ENCODE data around the gene CCNF. TPM values are rescaled to one million over a fixed set of nuclear protein-coding genes. Genes with fewer than 3 reads are reported as not detected.

The CCNF gene
- polyA plus RNA-seq, 1 donor from 2014 or later: 5.2 TPM

- Histone ChIP-seq H3K27me3 (ENCODE audit: insufficient read depth, low read depth, low read length) (no peaks in the 10 kb centered on the region), H3K79me2 (replicated peaks; ENCODE audit: insufficient read depth, low read length) (no peaks in the 10 kb centered on the region), H3K9me3 (ENCODE audit: low read length) (no peaks in the 10 kb centered on the region), H3K4me2 (ENCODE audit: low read length) (no peak overlapping the region), H3K27ac (ENCODE audit: low read length) (no peak overlapping the region), H3K36me3 (ENCODE audit: insufficient read depth, low read length) (no peaks in the 10 kb centered on the region), H3K9ac (ENCODE audit: low read length) (no peak overlapping the region), H3K9me2 (ENCODE audit: insufficient read depth, low read length) (no peaks in the 10 kb centered on the region), H3F3A (ENCODE audit: insufficient read depth, low read length, poor library complexity, severe bottlenecking) (no peaks in the 10 kb centered on the region), H4K20me1 (ENCODE audit: insufficient read depth) (no peaks in the 10 kb centered on the region), H2AFZ (ENCODE audit: low read depth, low read length) (no peak overlapping the region), H3K4me3 (ENCODE audit: low read length) (no peak overlapping the region)
- TF ChIP-seq EP300 (conservative IDR thresholded peaks at IDR 0.05; ENCODE audit: poor library complexity, severe bottlenecking): no peak
- TF ChIP-seq MXI1 (conservative IDR thresholded peaks at IDR 0.05; ENCODE audit: poor library complexity, severe bottlenecking): no peak
- TF ChIP-seq SMC3 (conservative IDR thresholded peaks at IDR 0.05; ENCODE audit: poor library complexity): no peak
- TF ChIP-seq RAD21 (conservative IDR thresholded peaks at IDR 0.05): no peak
- TF ChIP-seq, protein P1, sequence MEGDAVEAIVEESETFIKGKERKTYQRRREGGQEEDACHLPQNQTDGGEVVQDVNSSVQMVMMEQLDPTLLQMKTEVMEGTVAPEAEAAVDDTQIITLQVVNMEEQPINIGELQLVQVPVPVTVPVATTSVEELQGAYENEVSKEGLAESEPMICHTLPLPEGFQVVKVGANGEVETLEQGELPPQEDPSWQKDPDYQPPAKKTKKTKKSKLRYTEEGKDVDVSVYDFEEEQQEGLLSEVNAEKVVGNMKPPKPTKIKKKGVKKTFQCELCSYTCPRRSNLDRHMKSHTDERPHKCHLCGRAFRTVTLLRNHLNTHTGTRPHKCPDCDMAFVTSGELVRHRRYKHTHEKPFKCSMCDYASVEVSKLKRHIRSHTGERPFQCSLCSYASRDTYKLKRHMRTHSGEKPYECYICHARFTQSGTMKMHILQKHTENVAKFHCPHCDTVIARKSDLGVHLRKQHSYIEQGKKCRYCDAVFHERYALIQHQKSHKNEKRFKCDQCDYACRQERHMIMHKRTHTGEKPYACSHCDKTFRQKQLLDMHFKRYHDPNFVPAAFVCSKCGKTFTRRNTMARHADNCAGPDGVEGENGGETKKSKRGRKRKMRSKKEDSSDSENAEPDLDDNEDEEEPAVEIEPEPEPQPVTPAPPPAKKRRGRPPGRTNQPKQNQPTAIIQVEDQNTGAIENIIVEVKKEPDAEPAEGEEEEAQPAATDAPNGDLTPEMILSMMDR (IDR thresholded peaks at IDR 0.05; ENCODE audit: poor library complexity, severe bottlenecking): no peak
- no peak for TF ChIP-seq TAF1 (IDR thresholded peaks at IDR 0.05; ENCODE audit: low read depth)
- no peak for TF ChIP-seq EZH2 (IDR thresholded peaks at IDR 0.05; ENCODE audit: borderline replicate concordance, insufficient read depth, low read length, poor library complexity, severe bottlenecking)
- no peak for TF ChIP-seq POLR2AphosphoS5 (IDR thresholded peaks at IDR 0.05)
- TF ChIP-seq, protein P2, sequence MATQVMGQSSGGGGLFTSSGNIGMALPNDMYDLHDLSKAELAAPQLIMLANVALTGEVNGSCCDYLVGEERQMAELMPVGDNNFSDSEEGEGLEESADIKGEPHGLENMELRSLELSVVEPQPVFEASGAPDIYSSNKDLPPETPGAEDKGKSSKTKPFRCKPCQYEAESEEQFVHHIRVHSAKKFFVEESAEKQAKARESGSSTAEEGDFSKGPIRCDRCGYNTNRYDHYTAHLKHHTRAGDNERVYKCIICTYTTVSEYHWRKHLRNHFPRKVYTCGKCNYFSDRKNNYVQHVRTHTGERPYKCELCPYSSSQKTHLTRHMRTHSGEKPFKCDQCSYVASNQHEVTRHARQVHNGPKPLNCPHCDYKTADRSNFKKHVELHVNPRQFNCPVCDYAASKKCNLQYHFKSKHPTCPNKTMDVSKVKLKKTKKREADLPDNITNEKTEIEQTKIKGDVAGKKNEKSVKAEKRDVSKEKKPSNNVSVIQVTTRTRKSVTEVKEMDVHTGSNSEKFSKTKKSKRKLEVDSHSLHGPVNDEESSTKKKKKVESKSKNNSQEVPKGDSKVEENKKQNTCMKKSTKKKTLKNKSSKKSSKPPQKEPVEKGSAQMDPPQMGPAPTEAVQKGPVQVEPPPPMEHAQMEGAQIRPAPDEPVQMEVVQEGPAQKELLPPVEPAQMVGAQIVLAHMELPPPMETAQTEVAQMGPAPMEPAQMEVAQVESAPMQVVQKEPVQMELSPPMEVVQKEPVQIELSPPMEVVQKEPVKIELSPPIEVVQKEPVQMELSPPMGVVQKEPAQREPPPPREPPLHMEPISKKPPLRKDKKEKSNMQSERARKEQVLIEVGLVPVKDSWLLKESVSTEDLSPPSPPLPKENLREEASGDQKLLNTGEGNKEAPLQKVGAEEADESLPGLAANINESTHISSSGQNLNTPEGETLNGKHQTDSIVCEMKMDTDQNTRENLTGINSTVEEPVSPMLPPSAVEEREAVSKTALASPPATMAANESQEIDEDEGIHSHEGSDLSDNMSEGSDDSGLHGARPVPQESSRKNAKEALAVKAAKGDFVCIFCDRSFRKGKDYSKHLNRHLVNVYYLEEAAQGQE (IDR thresholded peaks at IDR 0.05; ENCODE audit: borderline replicate concordance): no peak
Observed at GRCh38 chr16:2443555-2443954, 14.3 kb downstream of the CCNF start.

DNA sequence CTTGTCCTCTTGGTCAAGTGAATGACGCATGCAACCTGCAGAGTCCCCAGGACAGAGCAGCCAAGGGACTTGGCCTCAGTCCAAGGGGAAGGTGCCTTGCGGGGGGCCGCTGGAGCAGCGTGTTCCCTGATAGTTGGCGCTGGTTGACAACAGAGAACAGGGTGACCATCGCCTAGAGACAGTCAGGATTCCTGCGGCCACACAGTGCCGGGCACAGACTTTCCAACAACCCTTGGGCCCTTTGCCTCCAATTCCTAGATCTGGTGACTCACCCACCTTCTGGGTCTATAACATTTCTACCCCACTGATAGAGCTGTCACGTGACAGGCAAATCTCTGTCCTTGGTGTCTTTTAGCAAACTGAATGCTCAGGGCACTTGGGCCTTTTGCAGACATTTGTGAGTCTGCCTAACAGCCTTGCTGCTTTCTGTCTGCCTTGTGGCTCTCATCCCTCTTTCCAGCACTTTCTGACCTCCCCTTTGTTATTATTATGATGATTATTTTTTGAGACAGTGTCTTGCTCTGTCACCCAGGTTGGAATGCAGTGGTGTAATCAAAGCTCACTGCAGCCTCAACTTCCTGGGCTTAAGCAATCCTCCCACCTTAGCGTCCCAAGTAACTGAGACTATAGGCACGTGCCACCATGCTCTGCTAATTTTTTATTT is 18.8 kb downstream of the CCNF start:
- H4K20me1 ChIP-seq (ENCODE audit: insufficient read depth): no peaks in the 10 kb centered on the region
- H3K27ac ChIP-seq (ENCODE audit: low read length): no peak overlapping the region
- no peaks in the 10 kb centered on the region for H3K27me3 ChIP-seq (ENCODE audit: insufficient read depth, low read depth, low read length)
- H3K9me2 ChIP-seq (ENCODE audit: insufficient read depth, low read length): no peaks in the 10 kb centered on the region
- no peaks in the 10 kb centered on the region for H3K79me2 ChIP-seq (replicated peaks; ENCODE audit: insufficient read depth, low read length)
- no peak overlapping the region for H2AFZ ChIP-seq (ENCODE audit: low read depth, low read length)
- H3K9me3 ChIP-seq (ENCODE audit: low read length): no peaks in the 10 kb centered on the region
- H3K36me3 ChIP-seq (ENCODE audit: insufficient read depth, low read length): no peaks in the 10 kb centered on the region
- H3K4me2 ChIP-seq (ENCODE audit: low read length): no peak overlapping the region
- TF ChIP-seq RAD21 (conservative IDR thresholded peaks at IDR 0.05) (no peak), POLR2AphosphoS5 (IDR thresholded peaks at IDR 0.05) (no peak), SMC3 (conservative IDR thresholded peaks at IDR 0.05; ENCODE audit: poor library complexity) (no peak), TAF1 (IDR thresholded peaks at IDR 0.05; ENCODE audit: low read depth) (no peak), EZH2 (IDR thresholded peaks at IDR 0.05; ENCODE audit: borderline replicate concordance, insufficient read depth, low read length, poor library complexity, severe bottlenecking) (no peak), MXI1 (conservative IDR thresholded peaks at IDR 0.05; ENCODE audit: poor library complexity, severe bottlenecking) (no peak), EP300 (conservative IDR thresholded peaks at IDR 0.05; ENCODE audit: poor library complexity, severe bottlenecking) (no peak)
- TF ChIP-seq, protein P2 (IDR thresholded peaks at IDR 0.05; ENCODE audit: borderline replicate concordance): no peak
- TF ChIP-seq, protein P1 (IDR thresholded peaks at IDR 0.05; ENCODE audit: poor library complexity, severe bottlenecking): no peak
- H3F3A ChIP-seq (ENCODE audit: insufficient read depth, low read length, poor library complexity, severe bottlenecking): no peaks in the 10 kb centered on the region
- H3K9ac ChIP-seq (ENCODE audit: low read length): no peak overlapping the region
- H3K4me3 ChIP-seq (ENCODE audit: low read length): no peak overlapping the region
